Hepatocyte (in vitro differentiated cells): ENCODE data around the gene TEAD3. TPM values are rescaled to one million over a fixed set of nuclear protein-coding genes. Genes with fewer than 3 reads are reported as not detected.
"Not testable (repeated sequence)": the region's sequence is repeated elsewhere in the genome, so short reads cannot be mapped to it uniquely, and the experiment has no call there.

Experiments used
- DNase-seq: peaks from one replicate; pipeline ENCODE4 v3.0.0-alpha.2; 2016; ENCODE audit warnings: low spot score
- H2AFZ ChIP-seq: fragments of 200-600 bp; sonication (generic); 2 replicates; pipeline ENCODE4 v1.6.0; 2016; ENCODE audit warnings: antibody characterized with exemption, mild to moderate bottlenecking
- H3K27ac ChIP-seq: fragments of 200-600 bp; sonication (generic); 2 replicates; pipeline ENCODE4 v1.5.1; 2016; ENCODE audit warnings: mild to moderate bottlenecking
- H3K27me3 ChIP-seq: fragments of 200-600 bp; sonication (generic); 2 replicates; pipeline ENCODE4 v1.6.1; 2016
- H3K36me3 ChIP-seq: fragments of 200-600 bp; sonication (generic); replicated peaks from 2 replicates; pipeline ENCODE4 v1.5.1; 2016; ENCODE audit warnings: low read depth; ENCODE audit not compliant: insufficient read depth
- H3K4me1 ChIP-seq: fragments of 200-600 bp; sonication (generic); 2 replicates; pipeline ENCODE4 v1.5.1; 2016; ENCODE audit warnings: mild to moderate bottlenecking, moderate library complexity; ENCODE audit not compliant: insufficient read depth
- H3K4me2 ChIP-seq: fragments of 200-600 bp; sonication (generic); 2 replicates; pipeline ENCODE4 v1.6.0; 2016
- H3K4me3 ChIP-seq: fragments of 200-600 bp; sonication (generic); 2 replicates; pipeline ENCODE4 v1.5.1; 2016; ENCODE audit warnings: mild to moderate bottlenecking
- H3K79me2 ChIP-seq: fragments of 200-600 bp; sonication (generic); 2 replicates; pipeline ENCODE4 v1.6.0; 2017; ENCODE audit warnings: mild to moderate bottlenecking
- H3K9me2 ChIP-seq: fragments of 200-600 bp; sonication (generic); replicated peaks from 2 replicates; pipeline ENCODE4 v1.6.0; 2017; ENCODE audit warnings: mild to moderate bottlenecking; ENCODE audit not compliant: insufficient read depth
- H3K9me3 ChIP-seq: fragments of 200-600 bp; sonication (generic); 2 replicates; pipeline ENCODE4 v1.5.1; 2016; ENCODE audit warnings: low read depth, mild to moderate bottlenecking
- H4K20me1 ChIP-seq: fragments of 200-600 bp; sonication (generic); 2 replicates; pipeline ENCODE4 v1.6.0; 2016; ENCODE audit warnings: mild to moderate bottlenecking; ENCODE audit not compliant: insufficient read depth, poor library complexity, severe bottlenecking
- EZH2 ChIP-seq: fragments of 200-600 bp; sonication (generic); IDR thresholded peaks from 2 replicates; pipeline ENCODE4 v1.6.1; 2016; ENCODE audit warnings: antibody characterized with exemption, mild to moderate bottlenecking, borderline replicate concordance
- EZH2phosphoT487 ChIP-seq: fragments of 200-600 bp; sonication (generic); IDR thresholded peaks from one replicate; pipeline ENCODE4 v1.6.1; 2018; ENCODE audit warnings: antibody characterized with exemption, mild to moderate bottlenecking, low read depth, moderate library complexity; ENCODE audit not compliant: unreplicated experiment, severe bottlenecking
- WGBS: methylation state at CpG from one replicate; pipeline ENCODE4 v1.1.6; 2016; ENCODE audit warnings: low lambda C conversion rate; ENCODE audit errors: missing lambda C conversion rate; 5-methylcytosine and 5-hydroxymethylcytosine counted together
- polyA plus RNA-seq: library from polyadenylated mRNA; unstranded; fragments of >200 nt; fragmentation: Nextera tagmentation; extraction: Ambion mirVana; gene quantifications from 2 replicates; pipeline ENCODE4 v1.2.1, GENCODE V29; 2016
- total RNA-seq: library from RNA; depleted of rRNA; stranded (reverse); fragments of >200 nt; gene quantifications from 2 replicates; pipeline ENCODE4 v1.2.3, GENCODE V29; 2014
- TF ChIP-seq, protein P1 (sequence below): fragments of 200-600 bp; sonication (generic); IDR thresholded peaks from 2 replicates; pipeline ENCODE4 v1.5.1; 2016; ENCODE audit warnings: antibody characterized with exemption, mild to moderate bottlenecking; ENCODE audit not compliant: poor library complexity

TEAD3 gene
- total and polyA plus RNA-seq, 2 experiments from 2014 or later, result 26.3 to 33.0 TPM

DNA sequence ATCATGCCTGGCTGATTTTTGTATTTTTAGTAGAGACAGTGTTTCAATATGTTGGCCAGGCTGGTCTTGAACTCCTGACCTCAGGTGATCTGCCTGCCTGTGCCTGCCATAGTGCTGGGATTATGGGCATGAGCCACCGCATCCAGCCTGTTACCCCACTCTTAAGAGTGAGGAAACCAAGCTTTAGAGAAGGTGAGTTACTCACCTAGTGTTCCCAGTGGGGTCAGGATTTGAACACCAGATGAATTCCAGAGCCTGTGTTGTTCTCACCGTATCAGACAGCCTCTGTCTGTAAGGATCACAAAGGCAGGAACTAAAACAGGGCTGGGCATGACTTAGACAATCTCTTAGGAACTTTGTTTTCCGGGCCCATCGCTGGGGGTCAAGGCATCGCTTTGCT is 54.2 kb downstream of the TEAD3 start:
- H3K9me3 ChIP-seq, result no peaks in the 10 kb centered on the region
- WGBS, result 84% methylated on average over 5 of the region's 5 CpGs
- TF ChIP-seq EZH2, result no peak
- TF ChIP-seq, protein P1, sequence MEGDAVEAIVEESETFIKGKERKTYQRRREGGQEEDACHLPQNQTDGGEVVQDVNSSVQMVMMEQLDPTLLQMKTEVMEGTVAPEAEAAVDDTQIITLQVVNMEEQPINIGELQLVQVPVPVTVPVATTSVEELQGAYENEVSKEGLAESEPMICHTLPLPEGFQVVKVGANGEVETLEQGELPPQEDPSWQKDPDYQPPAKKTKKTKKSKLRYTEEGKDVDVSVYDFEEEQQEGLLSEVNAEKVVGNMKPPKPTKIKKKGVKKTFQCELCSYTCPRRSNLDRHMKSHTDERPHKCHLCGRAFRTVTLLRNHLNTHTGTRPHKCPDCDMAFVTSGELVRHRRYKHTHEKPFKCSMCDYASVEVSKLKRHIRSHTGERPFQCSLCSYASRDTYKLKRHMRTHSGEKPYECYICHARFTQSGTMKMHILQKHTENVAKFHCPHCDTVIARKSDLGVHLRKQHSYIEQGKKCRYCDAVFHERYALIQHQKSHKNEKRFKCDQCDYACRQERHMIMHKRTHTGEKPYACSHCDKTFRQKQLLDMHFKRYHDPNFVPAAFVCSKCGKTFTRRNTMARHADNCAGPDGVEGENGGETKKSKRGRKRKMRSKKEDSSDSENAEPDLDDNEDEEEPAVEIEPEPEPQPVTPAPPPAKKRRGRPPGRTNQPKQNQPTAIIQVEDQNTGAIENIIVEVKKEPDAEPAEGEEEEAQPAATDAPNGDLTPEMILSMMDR, result no peak
- TF ChIP-seq EZH2phosphoT487, result no peak

DNA sequence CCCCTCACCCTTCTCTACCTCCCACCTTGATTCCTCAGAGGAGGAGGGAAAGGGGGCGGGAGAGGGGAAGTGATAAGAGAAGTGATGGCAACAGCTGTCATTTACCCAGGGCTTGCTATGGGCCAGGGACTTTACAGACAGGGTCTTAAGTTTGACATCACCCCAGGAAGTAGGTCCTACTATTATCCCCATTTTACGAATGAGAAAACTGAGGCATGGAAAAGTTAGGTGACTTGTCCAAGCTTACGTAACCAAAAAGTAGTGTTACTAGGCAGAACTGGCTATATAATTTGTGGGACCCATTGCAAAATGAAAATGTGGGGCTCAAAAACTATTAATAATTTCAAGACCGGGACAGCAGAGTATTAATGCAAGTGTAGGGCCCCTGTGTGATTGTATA is 55.2 kb downstream of the TEAD3 start:
- H3K36me3 ChIP-seq, result no peaks in the 10 kb centered on the region
- H3K4me1 ChIP-seq, result no peaks in the 10 kb centered on the region
- no peak overlapping the region for H2AFZ ChIP-seq
- WGBS, result 91% methylated on average over 4 of the region's 4 CpGs
- no peak overlapping the region for H3K4me3 ChIP-seq
- no peaks in the 10 kb centered on the region for H4K20me1 ChIP-seq
- no peak overlapping the region for H3K4me2 ChIP-seq
- no peaks in the 10 kb centered on the region for H3K79me2 ChIP-seq
- no peak overlapping the region for H3K27ac ChIP-seq
- no peaks in the 10 kb centered on the region for H3K27me3 ChIP-seq
- no peak for DNase-seq
- TF ChIP-seq EZH2 (no peak), EZH2phosphoT487 (no peak)
- TF ChIP-seq, protein P1, result no peak
- no peaks in the 10 kb centered on the region for H3K9me2 ChIP-seq
- no peaks in the 10 kb centered on the region for H3K9me3 ChIP-seq

More for the DNA sequence above, 54.2 kb downstream of the TEAD3 start:
- no peak overlapping the region for H3K27ac ChIP-seq
- H3K79me2 ChIP-seq, result no peaks in the 10 kb centered on the region
- no peaks in the 10 kb centered on the region for H4K20me1 ChIP-seq
- no peak overlapping the region for H2AFZ ChIP-seq
- H3K4me3 ChIP-seq, result no peak overlapping the region
- H3K9me2 ChIP-seq, result no peaks in the 10 kb centered on the region
- H3K4me1 ChIP-seq, result no peaks in the 10 kb centered on the region
- no peak overlapping the region for H3K4me2 ChIP-seq
- no peaks in the 10 kb centered on the region for H3K27me3 ChIP-seq
- no peaks in the 10 kb centered on the region for H3K36me3 ChIP-seq
- DNase-seq, result no peak

DNA sequence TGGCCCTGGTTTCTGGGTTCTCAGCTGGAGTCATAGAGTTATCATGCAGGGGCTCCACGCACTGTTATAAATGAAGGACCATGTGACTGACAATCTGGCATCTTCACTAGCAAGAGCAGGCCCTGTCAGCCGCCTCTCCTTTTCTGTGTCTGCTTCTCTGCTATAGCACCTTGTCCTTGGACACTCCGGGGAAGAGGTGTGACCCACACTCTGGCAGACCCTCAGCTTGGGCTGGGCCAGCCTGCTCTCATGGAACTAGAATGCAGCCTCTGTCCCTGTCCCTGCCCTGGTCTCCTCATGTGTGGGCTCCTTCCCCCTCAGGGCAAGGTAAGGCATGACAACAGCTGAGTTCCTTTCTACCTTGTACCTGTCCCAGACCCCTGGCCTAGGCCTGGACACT is 55.7 kb downstream of the TEAD3 start:
- DNase-seq, result no peak
- Histone ChIP-seq H3K4me2 (no peak overlapping the region), H3K79me2 (no peaks in the 10 kb centered on the region), H4K20me1 (no peaks in the 10 kb centered on the region), H3K4me1 (no peaks in the 10 kb centered on the region), H3K9me2 (no peaks in the 10 kb centered on the region), H3K9me3 (no peaks in the 10 kb centered on the region), H3K27me3 (no peaks in the 10 kb centered on the region), H3K36me3 (no peaks in the 10 kb centered on the region), H2AFZ (no peak overlapping the region), H3K27ac (no peak overlapping the region), H3K4me3 (no peak overlapping the region)
- WGBS, result 80% methylated on average over 3 of the region's 3 CpGs
- TF ChIP-seq EZH2phosphoT487 (no peak), EZH2 (no peak)
- TF ChIP-seq, protein P1, result no peak

DNA sequence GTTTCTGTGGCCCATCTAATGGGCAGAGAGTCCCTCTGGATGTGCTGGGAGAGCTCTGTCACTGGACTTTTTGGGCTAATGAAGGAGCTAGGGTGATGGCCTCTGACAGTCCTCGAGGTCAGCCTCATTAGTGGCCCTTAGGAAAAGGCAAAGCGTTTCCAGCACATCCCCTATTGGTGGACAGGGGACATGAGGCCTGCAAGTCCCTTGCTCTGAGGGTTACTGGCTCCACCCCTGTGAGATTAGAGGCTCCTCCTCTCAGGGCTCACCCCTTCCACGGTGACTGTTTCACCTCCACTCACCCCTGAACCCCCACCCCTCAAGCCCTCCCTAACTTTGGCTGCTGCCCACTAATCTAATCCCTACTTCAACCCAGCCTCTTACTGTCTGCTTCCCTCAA is 57.6 kb downstream of the TEAD3 start:
- H4K20me1 ChIP-seq, result no peaks in the 10 kb centered on the region
- no peaks in the 10 kb centered on the region for H3K27me3 ChIP-seq
- TF ChIP-seq EZH2, result no peak
- no peak for TF ChIP-seq EZH2phosphoT487
- TF ChIP-seq, protein P1, result no peak
- H3K27ac ChIP-seq, result no peak overlapping the region
- H3K4me2 ChIP-seq, result no peak overlapping the region
- H2AFZ ChIP-seq, result no peak overlapping the region
- WGBS, result 50% methylated on average over 3 of the region's 3 CpGs
- DNase-seq, result no peak
- no peak overlapping the region for H3K4me3 ChIP-seq
- H3K36me3 ChIP-seq, result no peaks in the 10 kb centered on the region
- no peaks in the 10 kb centered on the region for H3K9me3 ChIP-seq
- H3K4me1 ChIP-seq, result peaks cover 4% of the 10 kb centered on the region
- H3K9me2 ChIP-seq, result no peaks in the 10 kb centered on the region
- no peaks in the 10 kb centered on the region for H3K79me2 ChIP-seq

DNA sequence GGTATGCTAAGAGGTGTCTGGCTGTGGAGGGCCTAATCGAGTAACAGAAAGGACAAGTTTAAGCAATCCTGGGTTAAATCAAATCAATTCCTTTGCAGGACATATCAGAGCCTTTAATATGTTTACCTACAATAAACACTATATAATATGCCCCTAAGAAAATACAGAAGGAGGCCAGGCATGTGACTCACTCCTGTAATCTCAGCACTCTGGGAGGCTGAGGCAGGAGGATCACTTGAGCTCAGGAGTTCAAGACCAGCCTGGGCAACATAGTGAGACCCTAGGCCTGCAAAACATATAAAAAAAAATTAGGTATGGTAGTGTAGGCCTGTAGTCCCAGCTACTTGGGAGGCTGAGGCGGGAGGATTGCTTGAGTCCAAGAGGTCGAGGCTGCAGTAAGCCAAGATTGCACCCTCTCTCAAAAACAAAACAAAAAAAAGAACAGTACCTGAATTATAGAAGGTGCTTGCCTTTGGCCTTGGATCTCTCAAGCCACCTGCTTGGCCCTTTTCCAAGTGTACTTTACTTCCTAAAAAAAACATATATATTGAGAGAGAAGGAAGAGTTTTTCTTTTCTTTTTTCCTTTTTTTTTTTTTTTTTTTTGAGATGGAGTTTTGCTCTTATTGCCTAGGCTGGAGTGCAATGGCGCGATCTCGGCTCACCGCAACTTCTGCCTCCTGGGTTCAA is 58.4 kb downstream of the TEAD3 start:
- H4K20me1 ChIP-seq, DNase-seq, H3K4me2 ChIP-seq, H3K9me2 ChIP-seq, H3K4me1 ChIP-seq, H3K27ac ChIP-seq, H2AFZ ChIP-seq, H3K27me3 ChIP-seq, H3K4me3 ChIP-seq, H3K79me2 ChIP-seq, H3K9me3 ChIP-seq, H3K36me3 ChIP-seq: not testable (repeated sequence)
- WGBS, result 95% methylated on average over 7 of the region's 7 CpGs
